GM19238 (cell line): ENCODE results near the gene BEAN1.

ENCODE experiments used
- DNase-seq: peaks from one replicate; pipeline ENCODE4 v3.0.0; 2011; ENCODE audit warnings: low spot score; ENCODE audit not compliant: insufficient read length

Gene BEAN1

GRCh38 chr16:66418165-66418962 is 8.7 kb upstream of the BEAN1 start:
- no peak for DNase-seq

DNA sequence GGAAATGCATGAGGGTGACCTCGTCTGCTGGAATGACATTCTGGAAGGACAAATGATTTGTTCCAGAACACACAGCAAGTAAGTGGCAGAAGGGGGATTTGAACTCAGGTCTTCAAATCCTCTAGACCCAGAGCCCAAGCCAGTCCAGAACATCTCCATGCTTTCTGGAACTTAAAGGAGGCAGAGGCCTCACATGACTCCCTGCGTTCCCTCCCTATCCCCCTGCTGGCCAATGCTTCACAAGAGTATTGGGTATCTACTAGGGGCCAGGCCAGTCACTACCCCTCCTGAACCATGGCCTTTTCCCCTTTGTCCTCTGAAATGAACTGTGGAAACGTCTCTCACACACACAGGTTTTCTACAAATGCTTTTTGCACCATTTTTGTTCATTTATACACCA is 7.6 kb upstream of the BEAN1 start:
- DNase-seq: no peak

DNA sequence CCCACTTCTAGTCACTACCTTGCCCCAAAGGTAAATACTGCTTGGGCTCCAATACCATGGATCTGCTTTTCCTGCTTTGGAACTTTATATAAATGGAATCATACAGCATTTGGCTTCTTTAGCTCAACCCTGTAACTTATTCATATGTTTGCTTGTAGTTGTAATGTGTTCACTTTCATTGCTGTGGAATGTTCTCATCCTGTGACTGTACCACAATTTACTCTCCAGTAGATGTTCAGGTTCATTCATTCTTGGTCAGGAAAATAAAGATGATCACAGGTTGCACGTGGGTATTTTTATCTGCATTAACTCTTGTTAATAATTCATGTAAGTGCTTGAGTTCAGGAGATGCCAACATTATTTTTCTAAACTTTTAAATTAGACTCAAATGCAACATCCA is 6.7 kb upstream of the BEAN1 start:
- no peak for DNase-seq

GRCh38 chr16:66421891-66422290 is 5.2 kb upstream of the BEAN1 start:
- DNase-seq: no peak

GRCh38 chr16:66422366-66422765 is 4.7 kb upstream of the BEAN1 start:
- DNase-seq: no peak

- DNase-seq: no peak
These were observed 3.9 kb upstream of the BEAN1 start for GRCh38 chr16:66423177-66423576.

GRCh38 chr16:66425651-66426050 is 1.4 kb upstream of the BEAN1 start:
- no peak for DNase-seq

DNA sequence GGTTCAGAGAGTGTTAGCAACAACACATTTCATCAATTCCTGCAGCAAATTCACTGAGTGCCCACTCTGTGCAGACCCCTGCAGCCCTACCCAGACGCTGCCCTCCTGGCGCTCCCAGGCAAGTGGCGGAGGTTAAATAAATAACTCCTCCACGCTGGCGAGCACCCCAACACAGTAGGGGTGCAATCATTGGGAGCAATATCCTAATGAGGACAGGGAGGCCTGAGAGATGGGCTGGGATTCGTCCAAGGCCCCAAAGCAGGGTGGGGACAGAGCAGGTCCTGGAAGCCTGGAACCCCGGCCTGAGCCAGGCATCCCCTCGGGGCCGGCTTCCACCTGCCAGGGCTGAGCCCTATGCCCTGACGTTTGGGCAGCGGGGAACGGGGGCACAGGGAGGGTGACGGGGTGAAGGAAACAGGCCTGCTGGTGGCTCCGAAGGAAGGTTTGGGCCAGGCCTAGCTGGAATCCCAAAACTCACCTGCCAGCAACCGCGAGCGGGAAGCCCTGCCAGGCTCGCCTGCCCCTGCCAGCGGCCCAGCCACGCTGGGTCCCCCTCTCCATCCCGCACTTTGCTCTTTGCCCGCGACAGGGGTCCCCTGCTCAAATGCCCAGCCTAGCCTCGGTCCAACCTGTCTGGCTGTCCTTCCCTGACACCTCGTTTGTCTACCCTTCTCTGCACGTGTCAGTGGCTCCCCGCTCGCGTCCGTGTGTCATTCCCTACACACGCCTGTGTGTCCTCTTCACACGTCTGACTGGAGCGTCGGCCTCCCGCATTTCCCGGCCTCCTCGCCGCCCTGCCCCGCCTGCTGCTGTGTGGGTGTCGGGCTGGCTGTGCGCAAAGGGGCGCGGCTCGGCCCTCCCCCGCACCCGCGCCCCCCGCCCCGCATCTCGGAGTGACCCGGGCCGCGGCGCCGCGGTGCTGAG is 721 bp upstream of the BEAN1 start:
- DNase-seq: no peak

DNA sequence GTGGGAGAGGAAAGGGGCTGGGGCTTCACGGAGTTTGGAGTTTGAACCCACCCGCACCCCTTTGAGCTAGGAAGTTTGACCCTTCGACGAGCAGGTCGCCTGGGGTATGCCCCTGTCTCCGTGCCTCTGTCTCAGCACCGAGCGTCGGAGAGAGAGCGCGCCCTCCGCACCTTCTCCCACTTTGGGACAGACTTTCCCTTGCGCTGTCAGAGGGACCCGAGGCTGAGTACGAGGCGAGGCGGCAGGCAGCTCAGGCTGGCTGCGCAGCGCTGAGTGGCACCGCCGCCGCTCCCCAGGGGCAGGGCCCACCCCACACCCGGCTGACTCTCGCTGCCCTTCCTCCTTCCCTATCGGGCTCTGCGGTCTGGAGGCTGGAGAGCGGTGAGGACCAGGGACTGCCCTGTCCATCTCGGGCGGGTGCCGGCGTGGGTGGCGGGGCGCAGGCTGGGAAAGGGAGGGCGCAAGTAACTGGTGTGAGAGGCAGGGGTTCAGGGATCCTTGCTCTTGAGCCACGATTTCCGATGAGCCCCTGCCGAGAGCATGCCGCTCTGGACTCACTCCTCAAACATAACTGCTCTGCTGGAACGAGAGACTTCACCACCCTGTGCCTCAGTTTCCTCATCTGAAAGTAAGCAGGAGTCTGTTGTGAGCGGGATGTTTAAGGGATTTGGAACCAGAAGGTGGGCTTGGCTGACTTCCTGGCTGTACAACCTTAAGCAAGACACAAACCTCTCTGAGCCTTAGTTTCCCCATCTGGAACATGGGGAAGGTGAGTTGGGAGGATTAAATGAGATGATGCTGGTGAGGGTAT is 981 bp downstream of the BEAN1 start:
- DNase-seq: no peak

GRCh38 chr16:66428682-66429251 is 1.7 kb downstream of the BEAN1 start:
- no peak for DNase-seq

- no peak for DNase-seq
These were observed 2.3 kb downstream of the BEAN1 start for GRCh38 chr16:66429290-66429962.

DNA sequence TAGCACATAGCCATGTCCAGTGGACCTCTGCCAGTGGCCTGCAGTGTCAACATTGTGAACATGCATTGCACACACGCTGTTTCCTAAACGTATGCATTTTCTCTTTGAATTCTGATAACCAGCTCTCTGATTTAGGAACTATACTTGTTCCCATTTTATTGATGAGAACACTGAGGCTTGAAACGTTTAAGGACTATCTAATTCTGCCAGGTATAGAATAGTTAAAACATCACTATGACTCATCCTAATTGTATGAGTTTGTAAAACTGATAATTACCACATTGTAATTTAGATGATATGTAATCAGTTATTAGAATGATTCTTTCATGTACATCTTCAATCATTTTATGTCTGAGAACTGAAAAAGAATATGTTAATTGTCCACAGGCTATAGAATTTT is 3.1 kb downstream of the BEAN1 start:
- no peak for DNase-seq

DNA sequence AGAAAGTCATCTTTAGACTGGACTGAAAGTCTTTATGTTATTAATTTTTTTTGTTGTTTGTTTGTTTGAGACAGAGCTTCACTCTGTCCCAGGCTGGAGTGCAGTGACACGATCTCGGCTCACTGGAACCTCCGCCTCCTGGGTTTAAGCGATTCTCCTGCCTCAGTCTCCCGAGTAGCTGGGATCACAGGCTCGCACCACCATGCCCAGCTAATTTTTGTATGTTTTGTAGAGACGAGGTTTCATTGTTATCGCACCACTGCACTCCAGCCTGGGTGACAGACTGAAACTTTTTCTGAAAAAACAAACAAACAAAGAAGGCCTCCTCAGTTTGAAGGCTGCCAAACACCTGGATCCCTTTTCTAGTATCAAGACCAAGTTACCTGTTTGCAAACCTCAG is 4.7 kb downstream of the BEAN1 start:
- DNase-seq: no peak

- no peak for DNase-seq
These were observed 5.3 kb downstream of the BEAN1 start for GRCh38 chr16:66432429-66432828.

GRCh38 chr16:66434619-66435430 is 7.7 kb downstream of the BEAN1 start:
- no peak for DNase-seq

- DNase-seq: no peak
These were observed 8.8 kb downstream of the BEAN1 start for GRCh38 chr16:66435896-66436295.

GRCh38 chr16:66437391-66437945 is 10.4 kb downstream of the BEAN1 start:
- no peak for DNase-seq

GRCh38 chr16:66438536-66438935 is 11.4 kb downstream of the BEAN1 start:
- no peak for DNase-seq

DNA sequence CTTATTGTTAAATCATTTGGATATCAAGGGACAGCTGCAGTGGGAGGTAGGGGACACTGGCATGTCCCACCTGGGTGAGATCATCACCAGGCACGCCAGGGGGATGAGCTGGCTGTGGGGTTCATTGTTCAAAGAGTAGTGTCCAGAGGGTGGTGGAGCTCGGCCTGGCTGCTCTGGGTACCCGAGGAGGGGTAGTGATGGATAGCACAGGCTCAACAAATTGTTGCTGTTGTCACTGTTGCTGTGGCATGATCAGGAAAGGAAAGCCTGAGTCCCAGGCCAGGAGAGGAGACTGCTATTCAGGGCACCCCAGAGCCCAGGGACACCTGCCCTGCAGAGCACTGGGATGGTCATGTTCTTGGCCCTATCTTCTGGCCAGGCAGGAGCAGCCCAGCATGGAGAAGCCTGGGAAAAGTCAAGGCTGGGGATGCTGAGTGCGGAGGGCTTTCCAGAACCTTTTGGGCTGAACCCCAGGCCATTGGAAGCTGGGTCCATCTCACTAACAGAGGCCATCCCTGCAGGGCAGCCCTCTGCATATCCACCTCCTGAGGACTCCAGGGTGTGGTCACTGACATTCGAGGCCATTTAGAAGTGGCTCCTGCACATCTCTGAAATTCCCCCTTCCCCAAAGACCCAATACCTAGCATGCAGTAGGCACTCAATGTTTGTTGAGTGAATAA is 12.1 kb downstream of the BEAN1 start:
- no peak for DNase-seq
